SIG-M5 treated with dmso at 0.1 percent for 504 hours (cell line): Measurements from ENCODE around the gene ADGRL3.

Experiments
- DNase-seq: peaks from one replicate; lab custom pipeline; 2025; ENCODE audit not compliant: unreplicated experiment; lab: John Stamatoyannopoulos, UW

ADGRL3 gene

DNA sequence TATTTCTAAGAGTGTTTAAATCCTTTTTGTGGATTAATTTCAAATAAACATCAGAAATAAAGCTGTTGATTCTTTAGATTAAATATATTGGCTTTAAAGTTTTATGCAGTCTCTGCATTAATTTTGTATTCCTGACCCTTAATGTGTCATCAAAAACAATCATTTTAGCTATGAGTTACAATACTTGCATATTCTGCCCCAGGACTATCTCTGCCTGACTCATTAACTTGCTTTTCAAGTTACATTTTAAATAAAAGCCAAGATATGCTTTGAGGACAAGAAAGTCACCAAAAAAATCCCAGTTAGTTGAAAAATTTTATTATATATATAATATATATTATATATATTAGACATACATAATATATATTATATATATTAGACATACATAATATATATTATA lies 208.7 kb downstream of the ADGRL3 start:
- DNase-seq = no peak

DNA sequence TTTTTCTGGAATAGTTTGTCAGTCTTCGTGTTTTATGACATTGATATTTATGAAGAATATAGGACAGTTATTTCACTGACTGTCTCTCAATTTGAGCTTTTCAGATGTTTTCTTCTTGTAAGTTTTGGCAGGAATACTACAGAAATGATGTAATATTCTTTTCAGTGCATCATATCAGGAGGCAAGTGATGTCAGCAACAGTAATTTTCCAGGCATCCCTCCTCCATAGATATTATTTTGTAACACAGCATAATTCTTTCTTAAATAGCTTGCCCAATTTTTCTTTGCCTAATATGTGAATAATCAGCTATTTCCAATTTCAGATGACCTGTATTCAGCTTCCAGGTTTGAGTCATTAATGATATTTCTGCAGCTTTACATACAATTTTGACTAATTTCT lies 211.1 kb downstream of the ADGRL3 start:
- no peak for DNase-seq

DNA sequence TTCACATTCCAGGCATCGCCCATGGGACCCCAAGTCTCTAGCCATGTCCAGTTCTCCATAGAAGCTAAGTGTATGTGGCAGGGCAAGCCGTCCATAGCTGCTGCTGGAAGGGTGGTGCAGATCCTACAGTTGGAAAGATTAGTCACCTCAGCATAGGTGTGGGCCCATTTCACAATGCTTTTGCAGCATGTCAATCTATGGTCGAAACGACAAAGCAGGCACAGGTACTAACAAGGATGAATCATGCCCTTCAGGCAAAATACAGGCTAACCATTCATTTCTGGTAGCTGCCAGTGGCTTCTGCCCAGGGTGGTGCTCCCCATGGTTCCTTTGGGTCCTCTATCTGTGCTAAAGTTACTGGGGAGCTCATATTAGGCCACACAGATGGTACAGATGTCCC lies 225.2 kb downstream of the ADGRL3 start:
- DNase-seq = no peak

DNA sequence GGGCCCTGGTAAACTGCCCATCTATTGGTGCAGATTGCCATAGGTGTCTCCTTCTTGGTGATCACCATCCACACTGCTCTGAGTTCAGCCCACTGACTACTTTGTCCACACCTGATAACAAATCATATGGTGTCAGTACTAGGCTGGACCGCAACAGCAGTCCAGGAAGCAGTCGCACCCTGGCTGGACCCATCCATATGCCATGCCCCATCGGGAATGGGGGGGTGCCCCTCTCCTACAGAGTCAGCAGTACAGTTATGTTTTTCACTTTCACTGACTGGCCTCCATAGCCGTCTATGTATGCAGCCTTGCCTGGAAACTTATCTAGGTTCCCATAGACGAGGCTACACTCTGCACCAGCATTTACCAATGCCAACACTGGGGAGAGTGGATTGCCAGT lies 226.1 kb downstream of the ADGRL3 start:
- no peak for DNase-seq

DNA sequence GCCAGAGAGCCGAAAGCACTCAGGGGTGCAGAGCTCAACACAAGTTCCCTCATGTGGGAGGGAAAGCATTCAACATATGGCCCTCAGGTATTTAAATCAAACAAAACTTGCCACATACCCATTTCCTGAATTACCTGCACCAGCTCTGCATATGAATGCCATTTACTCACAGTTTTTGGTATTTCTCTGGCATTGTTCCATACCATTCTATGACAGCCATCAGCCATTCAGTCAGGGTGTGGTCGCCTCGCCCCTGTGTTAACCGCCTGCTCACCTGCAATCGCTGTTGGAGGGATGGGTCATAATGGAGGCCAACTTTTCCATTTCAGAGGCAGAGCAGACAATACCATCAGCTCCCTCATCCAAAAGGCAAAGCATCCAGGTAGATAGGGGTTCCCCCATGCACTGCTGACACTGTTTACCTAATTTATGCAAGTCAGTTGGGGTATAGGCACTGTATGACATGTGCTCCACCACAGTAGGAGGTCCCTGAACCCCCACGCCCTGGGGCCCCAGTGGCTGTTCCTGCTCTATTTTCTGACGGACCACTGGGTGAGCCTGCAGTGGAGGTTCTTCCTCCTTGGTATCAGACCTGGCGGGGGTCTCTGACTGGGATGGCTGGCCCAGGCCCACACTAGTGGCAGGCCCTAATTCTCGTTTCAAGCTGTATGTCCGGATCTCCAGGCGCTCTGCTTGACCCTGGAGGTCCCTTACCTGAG lies 227.1 kb downstream of the ADGRL3 start:
- DNase-seq = no peak

DNA sequence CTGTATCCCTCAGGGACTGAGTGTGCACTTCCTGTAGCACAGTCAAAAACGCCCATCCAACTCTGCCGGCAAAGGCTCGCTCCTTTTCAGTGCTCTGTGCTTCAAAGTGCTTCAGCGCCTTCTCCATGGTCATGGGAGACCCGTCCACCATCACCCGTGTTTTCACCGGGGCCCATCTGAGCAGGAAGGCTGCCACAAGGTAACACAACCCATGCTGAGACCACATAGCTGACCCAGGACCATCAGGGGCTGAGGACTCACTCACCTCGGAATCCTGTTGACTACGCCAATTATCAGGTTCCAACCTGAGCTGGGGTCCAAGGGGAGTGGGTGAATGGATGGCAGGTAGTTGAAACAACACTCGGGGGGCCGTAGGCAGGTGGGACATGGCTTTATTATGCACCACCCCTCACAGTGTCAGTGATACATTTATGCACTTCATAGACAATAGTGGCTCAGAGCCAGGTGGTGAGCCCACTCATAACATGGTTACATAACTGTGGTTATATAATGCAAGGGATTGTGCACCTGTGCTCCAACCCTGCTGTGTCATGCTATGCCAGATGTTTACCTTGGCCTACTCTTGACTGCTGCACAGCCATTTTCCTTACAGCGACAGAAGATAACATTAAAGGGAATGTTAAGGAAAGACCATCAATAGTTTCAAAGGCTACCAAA lies 227.8 kb downstream of the ADGRL3 start:
- no peak for DNase-seq

DNA sequence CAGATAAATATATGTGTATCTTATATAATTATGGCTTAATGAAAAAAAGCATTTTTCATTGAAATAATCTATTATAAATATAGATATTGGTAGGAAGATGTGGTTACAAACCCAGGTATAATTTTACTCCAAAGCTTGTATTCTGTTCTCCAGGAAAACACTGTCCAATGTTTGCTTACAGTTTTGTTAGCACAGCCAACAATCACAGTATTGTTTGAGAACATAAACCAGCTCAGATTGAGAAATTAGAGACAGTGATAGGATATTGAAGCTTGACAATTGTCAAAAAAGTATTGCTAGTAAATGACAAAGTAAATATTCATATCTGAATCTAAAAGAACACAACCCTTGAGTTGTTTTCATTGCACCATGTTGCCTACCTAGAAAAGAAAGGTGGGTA lies 228.8 kb downstream of the ADGRL3 start:
- no peak for DNase-seq

DNA sequence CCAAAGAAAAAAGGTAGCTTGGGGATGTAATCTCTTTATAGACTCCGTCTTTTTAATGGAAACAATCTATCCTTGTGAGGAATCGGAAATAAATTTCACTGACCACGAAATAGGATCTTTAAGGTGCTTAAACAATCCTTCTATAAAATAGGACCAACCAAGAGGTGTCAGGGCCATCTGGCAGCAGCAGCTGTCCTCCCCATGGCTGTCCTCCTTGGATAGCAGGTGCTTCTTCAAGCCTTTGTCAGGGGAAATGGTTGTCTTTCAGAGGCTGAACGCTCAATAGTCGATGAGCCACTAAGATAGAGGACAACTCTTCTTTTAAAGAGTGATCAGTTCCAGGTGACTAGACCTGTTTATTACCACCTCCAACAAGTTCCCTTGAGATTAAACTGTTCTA lies 231.0 kb downstream of the ADGRL3 start:
- no peak for DNase-seq

DNA sequence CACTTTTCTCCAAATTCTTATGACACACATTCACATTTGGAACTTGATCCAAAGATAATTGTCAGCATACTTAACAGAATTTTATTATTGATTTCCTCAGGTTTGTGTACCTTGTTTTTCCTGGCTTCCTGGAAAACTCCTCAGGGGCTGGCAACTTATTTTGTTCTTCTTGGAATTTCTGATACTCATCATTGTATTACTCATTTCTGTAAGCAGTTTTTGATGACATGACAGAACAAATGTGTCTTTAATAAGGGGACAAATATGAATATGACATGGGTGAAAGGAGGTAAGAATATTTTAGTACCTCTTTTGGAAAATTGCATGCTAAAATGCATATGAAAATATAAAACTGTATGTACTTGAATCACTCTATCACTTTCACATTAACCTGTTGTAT lies 237.8 kb downstream of the ADGRL3 start:
- DNase-seq = no peak

DNA sequence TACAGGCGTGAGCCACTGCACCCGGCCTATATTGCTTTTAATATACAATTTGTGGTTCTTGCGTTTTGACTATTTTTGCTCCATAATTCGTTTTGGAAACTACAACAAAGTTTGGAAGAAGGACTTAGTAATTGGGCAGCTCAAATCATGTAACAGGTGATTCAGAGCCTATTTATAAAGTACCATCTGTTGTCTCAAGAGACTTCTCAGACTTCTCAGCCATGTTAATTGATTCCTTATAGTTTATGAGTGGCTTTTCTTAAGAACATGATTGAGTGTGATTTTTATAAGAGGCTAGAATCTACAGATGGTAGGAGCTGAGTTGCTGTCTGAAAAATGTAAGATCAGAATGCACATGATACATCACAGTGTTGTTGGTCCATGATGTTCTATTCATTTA lies 240.2 kb downstream of the ADGRL3 start:
- DNase-seq = no peak

DNA sequence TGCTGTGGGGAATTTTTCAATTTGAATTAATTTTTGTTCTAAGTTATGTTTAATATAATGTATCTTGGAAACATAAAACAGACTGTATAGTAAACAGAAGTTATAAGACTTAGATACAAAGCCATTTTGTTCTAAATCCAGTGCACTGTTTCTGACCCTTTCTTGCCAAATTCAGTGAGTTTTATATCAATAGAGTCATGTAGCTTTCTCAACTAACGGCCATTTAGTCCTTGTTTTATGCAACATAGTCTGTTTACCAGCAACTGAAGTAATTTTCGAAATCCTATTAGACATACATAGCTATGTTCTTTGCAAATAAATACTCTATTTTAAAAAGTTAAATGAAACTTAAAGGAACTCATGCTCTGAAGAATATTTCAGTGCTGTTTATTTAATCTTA lies 242.8 kb downstream of the ADGRL3 start:
- peak; percentile 14 for DNase-seq

DNA sequence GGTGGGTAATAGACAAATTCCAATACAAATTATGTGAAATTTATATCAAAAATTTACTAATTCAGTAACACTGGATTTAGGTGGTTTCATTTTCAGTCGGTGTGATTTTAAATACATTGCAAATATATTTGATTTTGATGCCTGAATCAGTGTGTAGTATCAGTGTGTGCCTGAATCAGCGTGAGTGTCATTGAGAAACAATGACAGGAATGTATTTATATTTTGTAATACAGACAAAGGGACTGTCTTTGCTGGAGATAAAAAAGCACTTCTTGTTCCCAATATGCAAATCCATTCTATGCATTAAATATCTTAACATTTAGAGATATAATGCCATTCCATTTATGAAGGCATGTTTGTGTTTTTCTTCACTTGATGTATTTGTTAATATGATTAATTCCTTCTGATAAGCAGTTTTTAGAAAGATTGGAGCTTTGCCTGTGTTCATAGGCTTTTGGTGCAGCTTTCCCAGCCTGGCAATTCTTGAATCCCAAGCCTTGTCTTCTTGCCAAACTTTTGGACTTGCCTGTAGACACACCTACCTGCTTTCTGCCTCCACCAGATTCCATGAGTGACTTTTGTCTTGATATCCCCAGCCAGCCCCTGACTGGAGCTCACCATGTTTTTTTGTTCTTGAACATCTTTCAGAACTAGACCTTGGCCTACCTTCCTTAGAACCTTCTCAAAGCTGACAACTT lies 243.8 kb downstream of the ADGRL3 start:
- no peak for DNase-seq

DNA sequence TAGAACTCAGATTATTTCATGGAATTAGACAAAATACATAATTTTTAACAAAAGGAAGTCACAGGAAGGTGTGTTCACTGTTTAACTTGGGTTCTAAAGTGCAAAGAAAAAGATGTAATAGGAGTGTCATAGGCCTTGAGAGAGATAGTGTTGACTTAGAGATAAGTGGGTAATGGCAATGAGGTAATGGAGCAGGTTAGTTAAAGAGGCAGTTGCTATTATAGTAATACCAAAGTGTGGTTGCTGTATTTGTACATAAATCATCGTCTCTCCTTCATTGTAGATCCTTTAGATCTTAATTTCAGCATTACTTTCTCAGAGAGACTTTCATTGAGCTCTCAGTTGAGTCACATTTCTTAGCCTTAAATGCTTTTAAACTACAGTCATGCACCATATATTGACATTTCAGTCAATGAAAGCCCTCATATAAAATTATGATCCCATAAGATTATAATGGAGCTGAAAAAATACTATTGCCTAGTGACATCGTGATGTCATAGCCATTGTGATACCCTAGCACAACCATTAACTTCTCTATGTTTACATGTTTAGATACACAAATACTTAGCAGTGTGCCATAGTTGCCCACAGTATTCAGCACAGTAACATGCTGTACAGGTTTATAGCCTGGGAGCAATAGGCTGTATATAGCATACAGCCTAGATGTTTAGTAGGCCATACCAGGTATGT lies 245.4 kb downstream of the ADGRL3 start:
- DNase-seq = no peak

DNA sequence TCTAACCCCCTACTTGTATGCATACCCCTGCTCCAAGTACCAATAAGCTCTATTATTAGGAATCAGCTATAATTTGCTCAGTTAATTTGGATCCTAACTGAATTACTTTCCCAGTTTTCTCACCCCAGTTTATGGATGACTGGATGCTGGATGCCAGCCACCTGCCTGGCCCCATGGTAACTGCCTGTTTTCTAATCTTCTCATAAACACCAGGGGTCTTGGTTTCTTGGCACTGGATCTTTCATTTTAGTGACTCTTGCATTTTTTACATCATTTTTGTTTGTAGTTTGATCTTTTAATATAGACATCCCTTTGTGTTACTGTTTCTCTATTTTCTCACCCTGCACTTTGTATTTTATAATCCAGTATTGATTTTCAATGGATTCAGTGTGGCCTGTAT lies 246.8 kb downstream of the ADGRL3 start:
- no peak for DNase-seq

DNA sequence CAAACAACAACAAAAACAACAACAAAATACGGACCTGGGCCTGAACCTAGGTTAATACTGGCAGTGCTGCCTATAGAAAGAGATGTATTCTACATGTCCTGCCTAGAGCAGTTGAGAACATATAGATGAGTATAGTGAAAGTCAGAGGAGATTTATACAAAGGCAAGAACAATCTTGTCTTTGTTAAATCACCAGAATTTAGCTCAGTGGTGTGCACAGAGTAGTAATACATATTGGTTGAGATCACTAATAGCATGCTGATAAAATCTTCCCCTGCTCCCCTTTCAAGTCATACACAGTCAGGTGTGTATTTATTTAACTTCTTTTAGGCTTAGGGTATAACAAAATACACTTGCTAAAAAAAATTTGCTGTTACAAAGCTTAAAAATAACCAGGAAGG lies 247.8 kb downstream of the ADGRL3 start:
- no peak for DNase-seq

DNA sequence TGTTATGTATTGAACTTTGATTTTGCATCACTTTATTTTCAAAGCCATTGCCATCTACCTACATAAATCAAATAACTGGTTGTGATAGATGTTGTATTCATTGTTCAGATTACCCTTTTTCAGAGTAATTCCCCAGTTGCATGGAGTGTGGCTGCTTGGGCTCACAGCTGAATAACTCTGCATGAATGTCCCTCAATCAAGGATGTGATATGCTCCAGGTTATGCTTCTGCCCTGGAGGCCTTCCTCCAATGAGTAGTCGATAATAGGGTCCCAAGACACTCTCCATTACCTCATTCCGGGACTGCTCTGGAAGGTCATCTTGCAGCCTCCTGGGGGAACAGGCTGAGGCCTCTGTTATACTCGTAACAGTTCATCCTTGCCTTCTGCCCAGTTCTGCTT lies 251.8 kb downstream of the ADGRL3 start:
- DNase-seq = no peak

DNA sequence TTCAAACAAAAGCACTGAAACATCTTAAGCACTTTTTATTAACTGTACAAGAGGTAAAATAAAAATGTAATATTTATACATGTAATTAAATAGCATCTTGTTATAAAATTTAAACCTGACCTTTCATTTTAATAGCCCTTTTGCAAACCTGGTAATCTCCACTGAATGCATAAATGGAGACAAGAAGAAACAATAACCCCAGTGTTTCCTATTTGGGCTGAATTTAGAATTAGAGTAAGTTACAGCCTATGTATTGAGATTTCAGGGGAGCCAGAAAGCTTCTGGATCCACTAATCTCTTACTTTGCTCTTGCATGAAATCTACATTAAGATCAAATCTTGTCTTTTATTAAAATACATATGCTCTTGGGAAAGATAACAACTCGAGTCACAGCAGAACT lies 261.8 kb downstream of the ADGRL3 start:
- DNase-seq = no peak

DNA sequence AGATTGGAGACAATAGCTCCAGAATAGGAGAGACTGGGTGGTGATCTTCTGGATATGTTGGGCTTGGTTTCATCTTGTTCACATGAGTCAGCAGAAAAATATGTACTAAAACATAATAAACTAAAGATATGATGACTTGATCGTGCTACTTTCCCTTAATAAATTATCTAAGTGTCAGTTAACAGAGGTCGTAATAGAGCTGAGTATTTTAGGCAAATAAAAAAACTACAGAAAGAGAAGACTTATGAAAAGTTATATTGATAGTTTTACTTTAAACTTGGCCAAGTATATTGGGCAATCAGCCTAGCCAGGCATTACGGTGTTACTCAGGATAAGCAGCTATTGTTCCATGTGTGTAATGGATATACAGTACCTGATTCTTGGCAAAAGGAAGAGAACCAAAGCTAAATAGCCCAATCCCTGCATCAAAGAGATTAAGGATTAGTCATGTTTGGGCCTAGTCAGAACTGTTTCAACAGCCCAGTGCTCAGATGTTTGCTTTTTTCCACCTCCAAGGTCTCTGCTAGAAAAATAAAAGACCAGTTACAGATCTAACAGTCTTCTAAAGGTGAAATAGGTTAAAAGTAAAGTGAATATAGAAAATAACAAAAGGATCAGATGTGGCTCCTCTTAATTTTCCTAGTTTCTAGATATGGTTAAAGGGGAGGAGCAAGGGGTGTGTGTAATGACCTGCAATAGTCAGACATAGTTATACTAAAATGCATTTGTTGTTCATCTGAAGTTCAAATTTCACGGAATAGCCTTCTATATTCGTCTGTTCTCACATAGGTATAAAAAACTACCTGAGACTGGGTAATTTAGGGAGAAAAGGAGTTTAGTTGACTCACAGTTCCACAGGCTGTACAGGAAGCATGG lies 262.6 kb downstream of the ADGRL3 start:
- DNase-seq = no peak

DNA sequence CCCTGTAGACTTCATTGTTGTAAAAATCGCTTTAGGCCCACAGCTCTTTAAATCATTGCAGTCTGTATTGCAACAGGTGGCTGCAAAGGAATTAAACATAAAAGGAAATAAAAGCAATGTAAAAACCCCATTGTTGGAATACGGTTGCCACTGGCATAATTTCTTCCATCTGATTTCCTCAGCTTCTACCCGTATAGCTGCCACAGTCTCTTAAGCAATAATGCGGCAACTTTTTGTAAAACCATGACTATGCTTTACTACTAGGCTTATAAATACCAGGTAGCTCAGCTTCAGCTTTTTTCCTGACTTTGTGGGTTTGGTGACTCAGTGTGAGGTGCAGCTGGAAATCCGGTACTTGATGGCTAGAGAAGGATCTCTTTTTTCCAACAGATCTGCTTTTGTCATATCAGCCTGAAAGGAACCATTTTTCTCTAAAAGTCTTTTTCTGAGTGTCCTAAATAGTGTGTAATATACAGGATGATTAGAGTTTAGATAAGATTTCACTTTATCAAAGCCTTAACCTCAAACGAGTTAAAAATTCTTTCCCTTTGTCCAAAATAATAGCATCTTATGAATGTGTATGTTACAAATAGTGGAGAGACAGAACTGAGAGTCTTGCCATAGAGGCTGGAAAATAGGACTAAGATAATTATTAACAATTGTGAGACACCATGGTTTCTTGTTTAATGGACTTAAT lies 268.0 kb downstream of the ADGRL3 start:
- peak; percentile 90 for DNase-seq

DNA sequence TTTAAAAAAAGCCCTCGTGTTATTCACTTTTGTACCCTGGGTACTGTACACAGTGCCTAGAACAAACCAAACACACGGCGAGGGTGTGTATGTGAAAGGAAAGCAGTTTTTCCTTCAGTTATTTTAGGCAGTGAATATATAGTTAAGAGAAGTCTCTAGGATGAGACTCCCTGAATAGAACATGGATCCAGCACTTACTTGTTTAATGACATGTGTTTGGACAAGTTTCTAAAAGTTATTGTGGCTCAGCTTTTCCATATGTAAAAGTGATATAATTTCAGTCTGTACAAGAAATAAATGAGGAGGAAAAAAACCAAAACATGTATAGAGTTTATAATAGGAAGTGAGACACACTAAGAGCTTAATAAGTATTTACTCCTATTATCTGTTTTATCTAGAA lies 273.2 kb downstream of the ADGRL3 start:
- DNase-seq = no peak
